ENCODE data around the gene PLXNC1. TPM values are rescaled to one million over a fixed set of nuclear protein-coding genes. Genes with fewer than 3 reads are reported as not detected.

PLXNC1 gene
- total RNA-seq, 5 donors from 2014 or later (not counting 1 experiment from before 2014, with no cell fraction given), result 12.9 to 23.9 (median 19.2) TPM

DNA sequence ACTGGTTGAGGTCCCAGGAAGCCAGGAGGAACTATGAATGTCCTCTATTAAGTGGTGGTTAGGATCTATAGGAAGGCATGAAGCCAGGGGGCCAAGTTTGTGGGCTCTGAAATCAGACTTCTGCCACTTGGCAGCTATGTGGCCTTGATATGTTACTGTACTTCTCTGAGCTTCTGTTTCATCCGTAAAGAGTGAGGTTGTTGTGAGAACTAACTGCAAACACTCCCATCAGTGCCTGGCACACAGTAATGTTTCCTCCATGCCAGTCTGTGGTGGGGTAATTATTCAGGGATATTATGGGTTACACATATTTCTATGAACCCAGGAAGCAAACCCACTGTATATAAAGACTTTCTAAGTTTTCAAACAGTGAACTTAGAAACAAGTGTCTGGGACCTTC, 57.4 kb downstream of the PLXNC1 start:
- ChIA-PET CTCF (interaction anchor here in 1 of 2 donors (0.7 kb wide), 1 partner anchor 51 kb away, joined by 4 read pairs; no protein-coding TSS in a partner anchor), POLR2A (interaction anchor here in 1 of 2 donors (0.6 to 0.7 kb wide), 2 partner anchors 8 to 101 kb away, joined by 4 to 6 read pairs; no protein-coding TSS in a partner anchor)
- DNase-seq (peak in 1 of 35 experiments; percentile 22), ATAC-seq (replicated peaks in 1 of 4) (peak; percentile 24 to 56 (median 50))
- WGBS (ENCODE audit: insufficient coverage), result no CpG with 5 or more reads among the region's 1 CpG
- peaks cover 62 to 73% (median 63%) of the 10 kb centered on the region in 3 donors for H3K4me1 Mint-ChIP-seq
- H3K27me3 Mint-ChIP-seq, result no peaks in the 10 kb centered on the region
- Histone ChIP-seq H3K4me1 (ENCODE audit: control insufficient read depth in 1 of 2, extremely low read depth in 1 of 2, insufficient read depth in 2 of 2, low read length in 2 of 2) (peaks cover 32 to 42% of the 10 kb centered on the region in 2 experiments), H3K27ac (ENCODE audit: low read length) (peak overlapping the region; percentile 95), H3K9me3 (no peaks in the 10 kb centered on the region), H3K4me3 (ENCODE audit: control insufficient read depth in 1 of 2, extremely low read depth in 1 of 2, low read length in 1 of 2) (no peak overlapping the region), H3K27me3 (replicated peaks in 1 of 2; ENCODE audit: control insufficient read depth in 2 of 2, extremely low read depth in 1 of 2, insufficient read depth in 2 of 2, low read length in 1 of 2) (no peaks in the 10 kb centered on the region), H3K36me3 (ENCODE audit: control insufficient read depth in 2 of 2, extremely low read depth in 1 of 2, insufficient read depth in 1 of 2, low read length in 1 of 2) (no peaks in the 10 kb centered on the region)
- H3K27ac Mint-ChIP-seq, result peak overlapping the region; percentile 93 to 95
- peak overlapping the region in 2 of 3 donors; percentile 50 to 76 for H3K4me3 Mint-ChIP-seq
- peaks cover 9% of the 10 kb centered on the region for H3K36me3 Mint-ChIP-seq
- H3K9me3 Mint-ChIP-seq, result no peaks in the 10 kb centered on the region

DNA sequence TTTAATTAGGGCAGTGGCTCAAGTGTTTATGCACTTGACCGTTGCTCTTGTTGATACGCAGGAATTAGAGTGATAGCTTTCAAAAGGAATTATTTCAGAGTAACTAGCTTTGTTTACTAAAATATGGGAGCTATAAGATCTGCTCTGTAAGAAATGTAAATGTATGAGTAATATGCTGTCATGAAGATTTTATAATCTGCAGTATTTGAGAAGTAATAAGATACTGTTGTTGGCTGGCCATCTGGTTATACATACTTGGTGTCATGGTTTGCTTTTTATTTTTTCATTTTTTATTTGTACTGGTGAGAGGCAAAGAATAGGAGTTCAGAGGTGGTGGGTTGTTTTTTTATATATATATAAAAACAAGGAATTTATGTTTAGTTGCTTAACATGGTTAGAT, 58.5 kb downstream of the PLXNC1 start:
- 100% methylated on average over 1 of the region's 2 CpGs for WGBS (ENCODE audit: insufficient coverage)

GRCh38 chr12:94207467-94207848, 59.1 kb downstream of the PLXNC1 start:
- peaks cover 7% of the 10 kb centered on the region for H3K36me3 Mint-ChIP-seq
- H3K27me3 Mint-ChIP-seq, result no peaks in the 10 kb centered on the region
- H3K4me3 ChIP-seq (ENCODE audit: control insufficient read depth in 1 of 2, extremely low read depth in 1 of 2, low read length in 1 of 2), result peak overlapping the region in 1 of 2 donors; percentile 41
- H3K9me3 Mint-ChIP-seq, result no peaks in the 10 kb centered on the region
- ATAC-seq (replicated peaks in 1 of 4), result peak in 1 of 4 experiments; percentile 3
- no peaks in the 10 kb centered on the region for H3K9me3 ChIP-seq
- peaks cover 30 to 42% of the 10 kb centered on the region in 2 experiments for H3K4me1 ChIP-seq (ENCODE audit: control insufficient read depth in 1 of 2, extremely low read depth in 1 of 2, insufficient read depth in 2 of 2, low read length in 2 of 2)
- peak overlapping the region; percentile 93 to 98 for H3K27ac Mint-ChIP-seq
- CTCF ChIA-PET, result interaction anchor here (0.6 to 1.5 kb wide), 5 partner anchors 54 to 1370 kb away, joined by 3 to 8 read pairs (median 4); no protein-coding TSS in a partner anchor
- 60% methylated on average over 1 of the region's 2 CpGs for WGBS (ENCODE audit: insufficient coverage)
- peaks cover 59 to 68% (median 62%) of the 10 kb centered on the region in 3 donors for H3K4me1 Mint-ChIP-seq
- H3K27ac ChIP-seq (ENCODE audit: low read length), result peak overlapping the region; percentile 95
- peak overlapping the region; percentile 75 to 80 (median 76) for H3K4me3 Mint-ChIP-seq
- POLR2A ChIA-PET, result interaction anchor here (0.7 to 0.9 kb wide), 2 partner anchors 23 to 56 kb away, joined by 3 read pairs; no protein-coding TSS in a partner anchor
- H3K36me3 ChIP-seq (ENCODE audit: control insufficient read depth in 2 of 2, extremely low read depth in 1 of 2, insufficient read depth in 1 of 2, low read length in 1 of 2), result no peaks in the 10 kb centered on the region
- DNase-seq, result no peak
- H3K27me3 ChIP-seq (replicated peaks in 1 of 2; ENCODE audit: control insufficient read depth in 2 of 2, extremely low read depth in 1 of 2, insufficient read depth in 2 of 2, low read length in 1 of 2), result no peaks in the 10 kb centered on the region

More for the DNA sequence above, 58.5 kb downstream of the PLXNC1 start:
- Histone ChIP-seq H3K27me3 (replicated peaks in 1 of 2; ENCODE audit: control insufficient read depth in 2 of 2, extremely low read depth in 1 of 2, insufficient read depth in 2 of 2, low read length in 1 of 2) (no peaks in the 10 kb centered on the region), H3K9me3 (no peaks in the 10 kb centered on the region), H3K36me3 (ENCODE audit: control insufficient read depth in 2 of 2, extremely low read depth in 1 of 2, insufficient read depth in 1 of 2, low read length in 1 of 2) (no peaks in the 10 kb centered on the region), H3K4me1 (ENCODE audit: control insufficient read depth in 1 of 2, extremely low read depth in 1 of 2, insufficient read depth in 2 of 2, low read length in 2 of 2) (peaks cover 32 to 42% of the 10 kb centered on the region in 2 experiments), H3K4me3 (ENCODE audit: control insufficient read depth in 1 of 2, extremely low read depth in 1 of 2, low read length in 1 of 2) (no peak overlapping the region), H3K27ac (ENCODE audit: low read length) (peak overlapping the region; percentile 95)
- Mint-ChIP-seq H3K27ac (peak overlapping the region; percentile 93 to 95), H3K9me3 (no peaks in the 10 kb centered on the region), H3K4me3 (peak overlapping the region in 1 of 3 donors; percentile 76), H3K27me3 (no peaks in the 10 kb centered on the region), H3K4me1 (peaks cover 63 to 73% (median 67%) of the 10 kb centered on the region in 3 donors), H3K36me3 (peaks cover 12% of the 10 kb centered on the region)
- POLR2A ChIA-PET, result no interaction called here
- CTCF ChIA-PET, result no interaction called here
- DNase-seq (no peak), ATAC-seq (replicated peaks in 1 of 4) (no peak)

- peaks cover 7% of the 10 kb centered on the region for H3K36me3 Mint-ChIP-seq
- H3K27ac ChIP-seq (ENCODE audit: low read length), result peak overlapping the region; percentile 95
- H3K4me1 ChIP-seq (ENCODE audit: control insufficient read depth in 1 of 2, extremely low read depth in 1 of 2, insufficient read depth in 2 of 2, low read length in 2 of 2), result peaks cover 24 to 42% of the 10 kb centered on the region in 2 experiments
- WGBS (ENCODE audit: insufficient coverage), result 4% methylated on average over 7 of the region's 14 CpGs
- peak overlapping the region; percentile 93 to 98 for H3K27ac Mint-ChIP-seq
- ChIA-PET CTCF (interaction anchor here (0.6 to 1.5 kb wide), 10 partner anchors 31 to 1790 kb away, joined by 3 to 8 read pairs (median 4); partner anchors contain the start of gene PLXNC1 (in 1 of the 2)), POLR2A (interaction anchor here (0.5 to 1.1 kb wide), 7 partner anchors 24 to 1988 kb away, joined by 3 to 4 read pairs (median 3); no protein-coding TSS in a partner anchor)
- peak overlapping the region; percentile 75 to 80 (median 76) for H3K4me3 Mint-ChIP-seq
- H3K27me3 ChIP-seq (replicated peaks in 1 of 2; ENCODE audit: control insufficient read depth in 2 of 2, extremely low read depth in 1 of 2, insufficient read depth in 2 of 2, low read length in 1 of 2), result no peaks in the 10 kb centered on the region
- peaks cover 53 to 62% (median 56%) of the 10 kb centered on the region in 3 donors for H3K4me1 Mint-ChIP-seq
- H3K9me3 ChIP-seq, result no peaks in the 10 kb centered on the region
- ATAC-seq (replicated peaks in 1 of 4) (peak; percentile 68 to 85 (median 77)), DNase-seq (peak in 31 of 35 experiments; percentile 6 to 67 (median 22))
- no peaks in the 10 kb centered on the region for H3K9me3 Mint-ChIP-seq
- peak overlapping the region; percentile 41 to 42 for H3K4me3 ChIP-seq (ENCODE audit: control insufficient read depth in 1 of 2, extremely low read depth in 1 of 2, low read length in 1 of 2)
- H3K27me3 Mint-ChIP-seq, result no peaks in the 10 kb centered on the region
- no peaks in the 10 kb centered on the region for H3K36me3 ChIP-seq (ENCODE audit: control insufficient read depth in 2 of 2, extremely low read depth in 1 of 2, insufficient read depth in 1 of 2, low read length in 1 of 2)
Measured at GRCh38 chr12:94207849-94208621, 59.7 kb downstream of the PLXNC1 start.

GRCh38 chr12:94208622-94208966, 60.2 kb downstream of the PLXNC1 start:
- Mint-ChIP-seq H3K36me3 (peaks cover 12% of the 10 kb centered on the region), H3K27ac (peak overlapping the region; percentile 93 to 98), H3K27me3 (no peaks in the 10 kb centered on the region), H3K9me3 (no peaks in the 10 kb centered on the region), H3K4me3 (peak overlapping the region; percentile 75 to 80 (median 76)), H3K4me1 (peaks cover 48 to 60% (median 55%) of the 10 kb centered on the region in 3 donors)
- peaks cover 23 to 42% of the 10 kb centered on the region in 2 experiments for H3K4me1 ChIP-seq (ENCODE audit: control insufficient read depth in 1 of 2, extremely low read depth in 1 of 2, insufficient read depth in 2 of 2, low read length in 2 of 2)
- no peaks in the 10 kb centered on the region for H3K9me3 ChIP-seq
- peak in 1 of 4 experiments; percentile 7 for ATAC-seq (replicated peaks in 1 of 4)
- ChIA-PET POLR2A (interaction anchor here (0.5 to 1.1 kb wide), 3 partner anchors 10 to 250 kb away, joined by 3 to 7 read pairs (median 3); no protein-coding TSS in a partner anchor), CTCF (interaction anchor here (0.6 to 1.5 kb wide), 6 partner anchors 31 to 1790 kb away, joined by 3 to 8 read pairs (median 4); partner anchors contain the start of gene PLXNC1 (in 1 of the 2))
- DNase-seq, result peak in 3 of 35 experiments; percentile 5 to 36 (median 16)
- H3K27me3 ChIP-seq (replicated peaks in 1 of 2; ENCODE audit: control insufficient read depth in 2 of 2, extremely low read depth in 1 of 2, insufficient read depth in 2 of 2, low read length in 1 of 2), result no peaks in the 10 kb centered on the region
- H3K36me3 ChIP-seq (ENCODE audit: control insufficient read depth in 2 of 2, extremely low read depth in 1 of 2, insufficient read depth in 1 of 2, low read length in 1 of 2), result no peaks in the 10 kb centered on the region
- H3K4me3 ChIP-seq (ENCODE audit: control insufficient read depth in 1 of 2, extremely low read depth in 1 of 2, low read length in 1 of 2), result peak overlapping the region; percentile 41 to 42
- WGBS (ENCODE audit: insufficient coverage), result no CpG with 5 or more reads among the region's 4 CpGs
- H3K27ac ChIP-seq (ENCODE audit: low read length), result peak overlapping the region; percentile 95

DNA sequence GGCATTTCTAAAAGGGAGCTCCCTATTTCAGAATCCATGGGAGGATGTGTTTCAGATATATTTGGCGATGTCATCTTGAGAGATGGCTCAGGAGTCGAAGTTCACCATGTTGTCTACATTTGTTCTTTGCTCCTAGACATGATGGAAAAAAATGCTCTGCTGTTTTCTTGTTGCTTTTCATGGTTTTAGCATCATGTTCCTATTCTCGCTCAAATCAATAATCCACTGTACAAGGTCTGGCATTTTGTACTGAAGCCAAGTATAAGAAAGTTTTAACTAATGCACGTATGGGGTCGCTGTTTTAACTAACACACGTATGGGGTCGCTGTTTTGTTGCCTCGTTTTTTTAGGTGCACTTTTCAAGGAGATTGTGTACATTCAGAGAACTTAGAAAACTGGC, 60.9 kb downstream of the PLXNC1 start:
- ATAC-seq (replicated peaks in 1 of 4) (no peak), DNase-seq (no peak)
- ChIA-PET CTCF (interaction anchor here in 1 of 2 donors (1.2 kb wide), 1 partner anchor 32 kb away, joined by 3 read pairs; no protein-coding TSS in a partner anchor), POLR2A (interaction anchor here in 1 of 2 donors (0.5 to 0.6 kb wide), 2 partner anchors 10 to 54 kb away, joined by 3 to 7 read pairs; no protein-coding TSS in a partner anchor)
- Mint-ChIP-seq H3K36me3 (peaks cover 12% of the 10 kb centered on the region), H3K4me3 (no peak overlapping the region), H3K9me3 (no peaks in the 10 kb centered on the region), H3K27me3 (no peaks in the 10 kb centered on the region), H3K4me1 (peaks cover 48 to 55% (median 51%) of the 10 kb centered on the region in 3 donors), H3K27ac (peak overlapping the region in 1 of 2 donors; percentile 55)
- H3K9me3 ChIP-seq, result no peaks in the 10 kb centered on the region
- WGBS (ENCODE audit: insufficient coverage), result 83% methylated on average over 7 of the region's 8 CpGs
- H3K36me3 ChIP-seq (ENCODE audit: control insufficient read depth in 2 of 2, extremely low read depth in 1 of 2, insufficient read depth in 1 of 2, low read length in 1 of 2), result no peaks in the 10 kb centered on the region
- H3K27ac ChIP-seq (ENCODE audit: low read length), result peak overlapping the region; percentile 95
- peaks cover 23 to 42% of the 10 kb centered on the region in 2 experiments for H3K4me1 ChIP-seq (ENCODE audit: control insufficient read depth in 1 of 2, extremely low read depth in 1 of 2, insufficient read depth in 2 of 2, low read length in 2 of 2)
- H3K4me3 ChIP-seq (ENCODE audit: control insufficient read depth in 1 of 2, extremely low read depth in 1 of 2, low read length in 1 of 2), result no peak overlapping the region
- H3K27me3 ChIP-seq (replicated peaks in 1 of 2; ENCODE audit: control insufficient read depth in 2 of 2, extremely low read depth in 1 of 2, insufficient read depth in 2 of 2, low read length in 1 of 2), result no peaks in the 10 kb centered on the region
